ENCODE measurements around the gene HERPUD2. TPM values are rescaled to one million over a fixed set of nuclear protein-coding genes. Genes with fewer than 3 reads are reported as not detected.

The HERPUD2 gene
- total RNA-seq, 1 experiment from 2014 or later, result 11.7 TPM

DNA sequence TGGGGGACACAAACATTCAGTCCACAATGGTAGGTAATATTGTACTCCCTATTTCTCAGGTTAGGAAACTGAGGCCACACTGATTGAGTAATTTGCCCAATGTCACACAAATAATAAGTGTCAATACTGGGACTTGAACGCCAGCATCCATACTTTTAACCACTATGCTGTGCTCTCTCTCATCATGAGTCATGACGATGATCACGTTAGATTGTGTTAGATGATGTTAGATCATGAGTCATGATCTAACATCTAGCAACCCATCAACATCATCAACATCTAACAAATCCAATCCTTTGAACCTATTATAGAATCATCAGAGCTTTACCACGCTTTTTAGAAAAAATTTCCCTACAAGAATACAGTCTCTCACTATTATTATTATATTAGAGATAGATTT lies 28.1 kb upstream of the HERPUD2 start:
- Histone ChIP-seq H3K27ac (ENCODE audit: low read length) (no peak overlapping the region), H3K4me2 (ENCODE audit: low read length) (no peak overlapping the region), H3F3A (ENCODE audit: low read length, unreplicated experiment) (no peaks in the 10 kb centered on the region), H4K20me1 (ENCODE audit: low read length) (no peaks in the 10 kb centered on the region), H3K9me2 (replicated peaks; ENCODE audit: low read length) (no peaks in the 10 kb centered on the region), H3K79me2 (ENCODE audit: low read length) (no peaks in the 10 kb centered on the region), H3K4me3 (ENCODE audit: low read length) (no peak overlapping the region), H3K4me1 (ENCODE audit: insufficient read depth, low read length) (no peaks in the 10 kb centered on the region), H3K27me3 (ENCODE audit: low read length) (no peaks in the 10 kb centered on the region), H3K9me3 (ENCODE audit: low read length) (no peaks in the 10 kb centered on the region), H2AFZ (ENCODE audit: low read length) (no peak overlapping the region), H3K9ac (ENCODE audit: low read length) (no peak overlapping the region), H3K36me3 (ENCODE audit: low read depth, low read length) (no peaks in the 10 kb centered on the region)
- no peak for TF ChIP-seq EZH2phosphoT487 (IDR thresholded peaks at IDR 0.05; ENCODE audit: borderline replicate concordance, low read length)
- TF ChIP-seq, protein P1, sequence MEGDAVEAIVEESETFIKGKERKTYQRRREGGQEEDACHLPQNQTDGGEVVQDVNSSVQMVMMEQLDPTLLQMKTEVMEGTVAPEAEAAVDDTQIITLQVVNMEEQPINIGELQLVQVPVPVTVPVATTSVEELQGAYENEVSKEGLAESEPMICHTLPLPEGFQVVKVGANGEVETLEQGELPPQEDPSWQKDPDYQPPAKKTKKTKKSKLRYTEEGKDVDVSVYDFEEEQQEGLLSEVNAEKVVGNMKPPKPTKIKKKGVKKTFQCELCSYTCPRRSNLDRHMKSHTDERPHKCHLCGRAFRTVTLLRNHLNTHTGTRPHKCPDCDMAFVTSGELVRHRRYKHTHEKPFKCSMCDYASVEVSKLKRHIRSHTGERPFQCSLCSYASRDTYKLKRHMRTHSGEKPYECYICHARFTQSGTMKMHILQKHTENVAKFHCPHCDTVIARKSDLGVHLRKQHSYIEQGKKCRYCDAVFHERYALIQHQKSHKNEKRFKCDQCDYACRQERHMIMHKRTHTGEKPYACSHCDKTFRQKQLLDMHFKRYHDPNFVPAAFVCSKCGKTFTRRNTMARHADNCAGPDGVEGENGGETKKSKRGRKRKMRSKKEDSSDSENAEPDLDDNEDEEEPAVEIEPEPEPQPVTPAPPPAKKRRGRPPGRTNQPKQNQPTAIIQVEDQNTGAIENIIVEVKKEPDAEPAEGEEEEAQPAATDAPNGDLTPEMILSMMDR (conservative IDR thresholded peaks at IDR 0.05; ENCODE audit: low read depth, low read length), result no peak
- no peak for TF ChIP-seq EZH2 (IDR thresholded peaks at IDR 0.05; ENCODE audit: low read length, unreplicated experiment)
- BruUV-seq (replicated peaks), result no TSS peak
- DNase-seq (peak; percentile 50), ATAC-seq (peak; percentile 50)
- POLR2A ChIA-PET (ENCODE audit: unreplicated experiment), result no interaction called here
- intact Hi-C loops (cut with micrococcal nuclease), result no loop called here
- CTCF ChIA-PET, result interaction anchor here (0.5 kb wide), 1 partner anchor 194 kb away, joined by 6 read pairs; no protein-coding TSS in a partner anchor

DNA sequence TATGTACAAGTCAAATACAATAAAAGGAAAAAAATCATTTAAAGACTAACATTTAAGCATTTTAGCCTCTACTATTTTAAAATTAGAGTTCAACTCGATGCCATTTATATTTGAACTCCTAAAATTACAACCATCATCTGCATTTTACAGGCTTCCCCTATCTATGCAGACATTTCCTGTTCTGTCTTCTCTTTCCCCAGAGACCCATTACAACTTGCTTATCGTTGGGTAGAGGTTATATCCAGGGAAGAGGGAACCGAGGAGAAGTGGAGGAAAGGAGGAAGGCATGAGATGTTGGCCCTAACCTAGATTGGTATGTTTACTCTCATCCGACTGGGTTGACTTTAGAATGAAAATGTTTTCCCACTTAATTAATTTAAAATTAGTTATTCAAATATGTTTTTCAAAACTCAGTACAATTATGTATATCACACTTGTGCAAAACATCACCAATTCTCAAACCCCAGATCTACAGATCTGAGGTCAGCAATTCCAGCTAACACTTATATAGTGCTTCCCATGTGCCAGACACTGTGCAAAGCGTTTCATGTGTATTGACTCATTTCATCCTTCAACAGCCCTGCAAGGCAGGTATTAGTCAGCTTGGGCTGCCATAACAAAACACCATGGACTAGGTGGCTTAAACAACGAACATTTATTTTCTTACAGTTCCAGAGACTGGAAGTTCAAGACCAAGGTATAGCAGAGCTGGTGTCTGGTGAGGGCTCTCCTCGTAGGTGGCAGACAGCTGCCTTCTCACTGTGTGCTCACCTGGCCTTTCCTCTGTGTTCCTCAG lies 27.3 kb upstream of the HERPUD2 start:
- no peak overlapping the region for H3K4me2 ChIP-seq (ENCODE audit: low read length)
- no peak overlapping the region for H2AFZ ChIP-seq (ENCODE audit: low read length)
- H3K36me3 ChIP-seq (ENCODE audit: low read depth, low read length), result no peaks in the 10 kb centered on the region
- no peaks in the 10 kb centered on the region for H3K27me3 ChIP-seq (ENCODE audit: low read length)
- H3K79me2 ChIP-seq (ENCODE audit: low read length), result no peaks in the 10 kb centered on the region
- ChIA-PET POLR2A (ENCODE audit: unreplicated experiment) (no interaction called here), CTCF (interaction anchor here (0.5 kb wide), 1 partner anchor 195 kb away, joined by 6 read pairs; no protein-coding TSS in a partner anchor)
- H3K4me3 ChIP-seq (ENCODE audit: low read length), result no peak overlapping the region
- no peak overlapping the region for H3K9ac ChIP-seq (ENCODE audit: low read length)
- H3K27ac ChIP-seq (ENCODE audit: low read length), result no peak overlapping the region
- BruUV-seq (replicated peaks), result no TSS peak
- TF ChIP-seq, protein P1 (conservative IDR thresholded peaks at IDR 0.05; ENCODE audit: low read depth, low read length), result no peak
- TF ChIP-seq EZH2phosphoT487 (IDR thresholded peaks at IDR 0.05; ENCODE audit: borderline replicate concordance, low read length), result no peak
- no peak for TF ChIP-seq EZH2 (IDR thresholded peaks at IDR 0.05; ENCODE audit: low read length, unreplicated experiment)
- H3K4me1 ChIP-seq (ENCODE audit: insufficient read depth, low read length), result no peaks in the 10 kb centered on the region
- no peaks in the 10 kb centered on the region for H4K20me1 ChIP-seq (ENCODE audit: low read length)
- no peak for ATAC-seq
- H3K9me2 ChIP-seq (replicated peaks; ENCODE audit: low read length), result no peaks in the 10 kb centered on the region
- no peaks in the 10 kb centered on the region for H3K9me3 ChIP-seq (ENCODE audit: low read length)
- intact Hi-C loops (cut with micrococcal nuclease), result no loop called here
- no peaks in the 10 kb centered on the region for H3F3A ChIP-seq (ENCODE audit: low read length, unreplicated experiment)
- no peak for DNase-seq

DNA sequence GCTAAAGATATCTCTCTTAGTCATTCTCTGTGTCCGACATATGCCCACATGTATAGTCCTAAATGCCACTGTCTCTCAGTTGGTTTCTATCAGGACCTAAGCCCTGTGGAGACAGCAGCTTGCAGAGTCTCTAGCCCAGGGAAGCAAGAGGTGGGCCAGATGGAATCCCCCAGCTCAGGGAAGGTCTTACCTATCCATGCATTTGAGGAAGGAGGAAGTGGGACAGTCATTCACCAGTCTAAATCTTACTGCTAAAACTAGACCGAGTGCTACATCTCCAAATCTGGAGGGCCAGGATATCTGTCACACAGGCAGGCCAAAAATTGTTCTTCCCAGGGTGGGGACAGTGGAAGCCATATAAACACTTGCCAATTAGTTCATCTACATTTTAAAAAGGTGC lies 26.4 kb upstream of the HERPUD2 start:
- no peaks in the 10 kb centered on the region for H3K4me1 ChIP-seq (ENCODE audit: insufficient read depth, low read length)
- H3K4me3 ChIP-seq (ENCODE audit: low read length), result no peak overlapping the region
- intact Hi-C loops (cut with micrococcal nuclease), result no loop called here
- H4K20me1 ChIP-seq (ENCODE audit: low read length), result no peaks in the 10 kb centered on the region
- no peak overlapping the region for H3K27ac ChIP-seq (ENCODE audit: low read length)
- H3K36me3 ChIP-seq (ENCODE audit: low read depth, low read length), result no peaks in the 10 kb centered on the region
- H3K9me3 ChIP-seq (ENCODE audit: low read length), result no peaks in the 10 kb centered on the region
- TF ChIP-seq, protein P1 (conservative IDR thresholded peaks at IDR 0.05; ENCODE audit: low read depth, low read length), result no peak
- no peak for TF ChIP-seq EZH2 (IDR thresholded peaks at IDR 0.05; ENCODE audit: low read length, unreplicated experiment)
- no peak for TF ChIP-seq EZH2phosphoT487 (IDR thresholded peaks at IDR 0.05; ENCODE audit: borderline replicate concordance, low read length)
- no peaks in the 10 kb centered on the region for H3F3A ChIP-seq (ENCODE audit: low read length, unreplicated experiment)
- BruUV-seq (replicated peaks), result no TSS peak
- no peak overlapping the region for H3K4me2 ChIP-seq (ENCODE audit: low read length)
- POLR2A ChIA-PET (ENCODE audit: unreplicated experiment), result no interaction called here
- DNase-seq, result no peak
- H3K79me2 ChIP-seq (ENCODE audit: low read length), result no peaks in the 10 kb centered on the region
- CTCF ChIA-PET, result interaction anchor here (0.6 kb wide), 1 partner anchor 82 kb away, joined by 3 read pairs; no protein-coding TSS in a partner anchor
- no peaks in the 10 kb centered on the region for H3K9me2 ChIP-seq (replicated peaks; ENCODE audit: low read length)
- H2AFZ ChIP-seq (ENCODE audit: low read length), result no peak overlapping the region
- H3K27me3 ChIP-seq (ENCODE audit: low read length), result no peaks in the 10 kb centered on the region
- no peak overlapping the region for H3K9ac ChIP-seq (ENCODE audit: low read length)
- no peak for ATAC-seq

All from PC-3 (cell line).